A673 (cell line): ENCODE measurements around the gene IGF2R.

Experiments used
- CTCF ChIP-seq: fragments of 300-800, 200-600 bp; sonication (generic); conservative IDR thresholded peaks from 2 replicates; pipeline ENCODE4 v1.5.1; 2017; ENCODE audit warnings: low read depth, mild to moderate bottlenecking, antibody characterized with exemption, low read length, moderate library complexity, mixed read lengths
- EZH2 ChIP-seq: fragments of 200-600 bp; sonication (generic); IDR thresholded peaks from 2 replicates; pipeline ENCODE4 v1.6.1; 2017; ENCODE audit warnings: borderline replicate concordance, low read depth, mild to moderate bottlenecking, mixed read lengths, antibody characterized with exemption, low read length; ENCODE audit not compliant: poor library complexity, severe bottlenecking

GRCh38 chr6:160124007-160124406 lies 155.1 kb downstream of the IGF2R start:
- TF ChIP-seq CTCF (no peak), EZH2 (no peak)
